Muscle layer of colon (tissue), 2 donors: ENCODE results near the gene ZBTB20.

ENCODE experiments used
- H3K27ac ChIP-seq: one replicate; pipeline ENCODE4 v1.7.0; 2013; ENCODE audit warnings: low read depth, mild to moderate bottlenecking, low read length, moderate library complexity
- H3K27me3 ChIP-seq, 2 donors: one replicate each; pipeline ENCODE4 v1.7.0; 2013; ENCODE audit warnings: low read length in 2 of 2, mild to moderate bottlenecking in 2 of 2; ENCODE audit not compliant: insufficient read depth in 2 of 2, control insufficient read depth in 1 of 2
- H3K36me3 ChIP-seq: one replicate; pipeline ENCODE4 v1.7.0; 2013; ENCODE audit warnings: mild to moderate bottlenecking, low read length; ENCODE audit not compliant: insufficient read depth
- H3K4me1 ChIP-seq: one replicate; pipeline ENCODE4 v1.7.0; 2013; ENCODE audit warnings: mild to moderate bottlenecking, low read length; ENCODE audit not compliant: insufficient read depth
- H3K4me3 ChIP-seq, 2 donors: one replicate each; pipeline ENCODE4 v1.7.0; 2013; ENCODE audit warnings: low read length in 2 of 2, low read depth in 1 of 2, mild to moderate bottlenecking in 1 of 2, moderate library complexity in 1 of 2
- H3K9ac ChIP-seq: one replicate; pipeline ENCODE4 v1.7.0; 2013; ENCODE audit warnings: low read length
- H3K9me3 ChIP-seq: one replicate; pipeline ENCODE4 v1.7.0; 2013; ENCODE audit warnings: mild to moderate bottlenecking, low read length
- donor health status: abdominal sarcoma.
- donor health status: Adenocarcinoma of cecum.

The ZBTB20 gene

GRCh38 chr3:114674036-114674435 is 473.1 kb downstream of the ZBTB20 start:
- Histone ChIP-seq H3K27ac (no peak overlapping the region), H3K9me3 (no peaks in the 10 kb centered on the region), H3K4me3 (no peak overlapping the region), H3K36me3 (no peaks in the 10 kb centered on the region), H3K27me3 (no peaks in the 10 kb centered on the region), H3K4me1 (peaks cover 6% of the 10 kb centered on the region), H3K9ac (no peak overlapping the region)

- no peaks in the 10 kb centered on the region for H3K36me3 ChIP-seq
- H3K4me3 ChIP-seq = no peak overlapping the region
- H3K27ac ChIP-seq = no peak overlapping the region
- H3K9me3 ChIP-seq = no peaks in the 10 kb centered on the region
- H3K27me3 ChIP-seq = no peaks in the 10 kb centered on the region
- no peak overlapping the region for H3K9ac ChIP-seq
- peaks cover 6% of the 10 kb centered on the region for H3K4me1 ChIP-seq
Measured at GRCh38 chr3:114673481-114673880, 473.6 kb downstream of the ZBTB20 start.

GRCh38 chr3:114672692-114673447 is 474.2 kb downstream of the ZBTB20 start:
- H3K4me3 ChIP-seq = no peak overlapping the region
- no peaks in the 10 kb centered on the region for H3K36me3 ChIP-seq
- no peak overlapping the region for H3K9ac ChIP-seq
- no peak overlapping the region for H3K27ac ChIP-seq
- peaks cover 6% of the 10 kb centered on the region for H3K4me1 ChIP-seq
- H3K9me3 ChIP-seq = no peaks in the 10 kb centered on the region
- H3K27me3 ChIP-seq = no peaks in the 10 kb centered on the region

- Histone ChIP-seq H3K9ac (no peak overlapping the region), H3K9me3 (no peaks in the 10 kb centered on the region), H3K27ac (no peak overlapping the region), H3K36me3 (no peaks in the 10 kb centered on the region), H3K4me1 (peaks cover 6% of the 10 kb centered on the region), H3K27me3 (no peaks in the 10 kb centered on the region), H3K4me3 (no peak overlapping the region)
Measured at GRCh38 chr3:114671741-114672510, 475.2 kb downstream of the ZBTB20 start.

GRCh38 chr3:114669614-114670013 is 477.5 kb downstream of the ZBTB20 start:
- Histone ChIP-seq H3K9me3 (no peaks in the 10 kb centered on the region), H3K4me3 (no peak overlapping the region), H3K4me1 (peaks cover 6% of the 10 kb centered on the region), H3K36me3 (no peaks in the 10 kb centered on the region), H3K27ac (no peak overlapping the region), H3K27me3 (no peaks in the 10 kb centered on the region), H3K9ac (no peak overlapping the region)

- Histone ChIP-seq H3K4me3 (no peak overlapping the region), H3K9ac (no peak overlapping the region), H3K27ac (no peak overlapping the region), H3K27me3 (no peaks in the 10 kb centered on the region), H3K4me1 (peaks cover 6% of the 10 kb centered on the region), H3K9me3 (peaks cover 3% of the 10 kb centered on the region), H3K36me3 (no peaks in the 10 kb centered on the region)
Measured at GRCh38 chr3:114668099-114668498, 479.0 kb downstream of the ZBTB20 start.

- Histone ChIP-seq H3K4me3 (no peak overlapping the region), H3K4me1 (peaks cover 6% of the 10 kb centered on the region), H3K27ac (no peak overlapping the region), H3K36me3 (no peaks in the 10 kb centered on the region), H3K27me3 (no peaks in the 10 kb centered on the region), H3K9ac (no peak overlapping the region), H3K9me3 (peaks cover 3% of the 10 kb centered on the region)
Measured at GRCh38 chr3:114666623-114667022, 480.5 kb downstream of the ZBTB20 start.

GRCh38 chr3:114664006-114664405 is 483.1 kb downstream of the ZBTB20 start:
- peaks cover 20% of the 10 kb centered on the region for H3K4me1 ChIP-seq
- H3K27me3 ChIP-seq = no peaks in the 10 kb centered on the region
- H3K9ac ChIP-seq = no peak overlapping the region
- no peaks in the 10 kb centered on the region for H3K36me3 ChIP-seq
- peaks cover 3% of the 10 kb centered on the region for H3K9me3 ChIP-seq
- H3K27ac ChIP-seq = no peak overlapping the region
- no peak overlapping the region for H3K4me3 ChIP-seq

GRCh38 chr3:114660808-114661207 is 486.3 kb downstream of the ZBTB20 start:
- no peaks in the 10 kb centered on the region for H3K27me3 ChIP-seq
- no peaks in the 10 kb centered on the region for H3K36me3 ChIP-seq
- H3K4me3 ChIP-seq = no peak overlapping the region
- no peak overlapping the region for H3K9ac ChIP-seq
- H3K9me3 ChIP-seq = peaks cover 3% of the 10 kb centered on the region
- peak overlapping the region; percentile 36 for H3K27ac ChIP-seq
- H3K4me1 ChIP-seq = peaks cover 22% of the 10 kb centered on the region

GRCh38 chr3:114660124-114660523 is 487.0 kb downstream of the ZBTB20 start:
- no peaks in the 10 kb centered on the region for H3K36me3 ChIP-seq
- no peaks in the 10 kb centered on the region for H3K27me3 ChIP-seq
- no peak overlapping the region for H3K9ac ChIP-seq
- H3K4me1 ChIP-seq = peaks cover 22% of the 10 kb centered on the region
- H3K9me3 ChIP-seq = peaks cover 3% of the 10 kb centered on the region
- H3K4me3 ChIP-seq = peak overlapping the region in 1 of 2 donors; percentile 41
- H3K27ac ChIP-seq = peak overlapping the region; percentile 36

- Histone ChIP-seq H3K4me1 (peaks cover 22% of the 10 kb centered on the region), H3K4me3 (peak overlapping the region in 1 of 2 donors; percentile 1), H3K27ac (no peak overlapping the region), H3K9me3 (peaks cover 3% of the 10 kb centered on the region), H3K27me3 (no peaks in the 10 kb centered on the region), H3K36me3 (no peaks in the 10 kb centered on the region), H3K9ac (no peak overlapping the region)
Measured at GRCh38 chr3:114659109-114660061, 487.7 kb downstream of the ZBTB20 start.
